ENCODE measurements around the gene MUC15.
"Not testable (repeated sequence)": the region's sequence is repeated elsewhere in the genome, so short reads cannot be mapped to it uniquely, and the experiment has no call there.

MUC15 gene, protein sequence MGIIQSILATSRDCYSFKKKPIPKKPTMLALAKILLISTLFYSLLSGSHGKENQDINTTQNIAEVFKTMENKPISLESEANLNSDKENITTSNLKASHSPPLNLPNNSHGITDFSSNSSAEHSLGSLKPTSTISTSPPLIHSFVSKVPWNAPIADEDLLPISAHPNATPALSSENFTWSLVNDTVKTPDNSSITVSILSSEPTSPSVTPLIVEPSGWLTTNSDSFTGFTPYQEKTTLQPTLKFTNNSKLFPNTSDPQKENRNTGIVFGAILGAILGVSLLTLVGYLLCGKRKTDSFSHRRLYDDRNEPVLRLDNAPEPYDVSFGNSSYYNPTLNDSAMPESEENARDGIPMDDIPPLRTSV

DNA sequence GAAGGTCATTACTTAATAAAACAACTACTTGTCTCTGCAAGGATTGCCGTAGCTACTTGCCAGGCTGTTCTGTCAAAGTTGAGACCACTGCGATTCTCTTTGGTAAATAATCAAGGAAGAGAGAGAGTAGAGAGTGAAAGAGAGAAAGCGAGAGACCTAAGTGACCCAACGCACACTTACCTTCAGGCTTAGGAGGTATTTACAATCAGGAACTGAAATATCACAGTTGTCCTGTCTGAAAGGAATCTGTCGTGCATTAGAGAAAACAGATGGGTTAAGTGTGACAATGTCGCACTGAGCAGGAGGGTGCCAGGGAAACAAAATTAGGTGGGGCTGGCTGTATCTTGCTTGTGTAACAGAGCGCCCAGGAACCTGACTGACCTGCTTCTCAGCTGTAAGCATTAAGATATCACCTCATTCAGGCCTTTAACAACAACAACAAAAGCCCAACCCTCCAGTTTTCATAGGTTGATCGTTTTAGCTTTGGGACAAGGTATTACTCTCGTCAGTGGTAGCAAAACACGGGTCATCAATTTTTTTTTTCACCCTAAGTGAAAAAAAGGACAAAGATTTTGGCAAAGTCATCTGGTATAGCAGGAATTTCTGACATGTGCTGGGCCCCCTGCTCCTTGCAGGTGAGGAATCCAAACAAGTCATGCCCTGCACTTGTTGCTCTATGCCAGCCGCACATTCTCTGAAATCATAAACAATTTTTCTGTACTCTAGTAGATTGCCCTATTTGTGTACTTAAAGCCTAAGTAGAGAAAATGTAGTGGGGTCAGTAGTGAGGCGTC, at the start of gene MUC15:
Gene MUC15 (minus strand): TSS at position 403 of the 794 bp plus-strand sequence. CDS start 5,169 bp downstream, outside the sequence.
- DNase-seq (ENCODE audit: low read depth in 1 of 2, low spot score in 1 of 2): no peak

DNA sequence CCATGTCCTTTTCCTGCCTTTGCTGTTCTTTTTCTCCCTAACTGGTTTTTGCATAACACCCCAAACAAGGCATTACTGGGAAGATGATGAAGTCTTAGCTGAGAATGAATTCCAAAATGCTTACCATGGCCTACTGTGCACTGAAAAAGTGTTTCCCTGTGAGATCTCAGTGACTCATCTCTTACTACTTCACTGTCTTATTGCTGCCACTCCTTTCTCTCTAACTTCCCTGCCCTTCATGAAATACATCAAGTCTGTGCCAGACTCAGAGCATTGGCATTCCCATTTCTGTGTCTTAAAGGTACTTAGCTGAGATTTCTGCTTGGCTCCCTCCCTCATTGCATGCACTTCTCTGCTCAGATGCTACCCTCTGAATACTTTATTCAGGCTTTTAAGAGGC, 49.1 kb upstream of the MUC15 start:
- no peak for DNase-seq (ENCODE audit: low read depth in 1 of 2, low spot score in 1 of 2)

DNA sequence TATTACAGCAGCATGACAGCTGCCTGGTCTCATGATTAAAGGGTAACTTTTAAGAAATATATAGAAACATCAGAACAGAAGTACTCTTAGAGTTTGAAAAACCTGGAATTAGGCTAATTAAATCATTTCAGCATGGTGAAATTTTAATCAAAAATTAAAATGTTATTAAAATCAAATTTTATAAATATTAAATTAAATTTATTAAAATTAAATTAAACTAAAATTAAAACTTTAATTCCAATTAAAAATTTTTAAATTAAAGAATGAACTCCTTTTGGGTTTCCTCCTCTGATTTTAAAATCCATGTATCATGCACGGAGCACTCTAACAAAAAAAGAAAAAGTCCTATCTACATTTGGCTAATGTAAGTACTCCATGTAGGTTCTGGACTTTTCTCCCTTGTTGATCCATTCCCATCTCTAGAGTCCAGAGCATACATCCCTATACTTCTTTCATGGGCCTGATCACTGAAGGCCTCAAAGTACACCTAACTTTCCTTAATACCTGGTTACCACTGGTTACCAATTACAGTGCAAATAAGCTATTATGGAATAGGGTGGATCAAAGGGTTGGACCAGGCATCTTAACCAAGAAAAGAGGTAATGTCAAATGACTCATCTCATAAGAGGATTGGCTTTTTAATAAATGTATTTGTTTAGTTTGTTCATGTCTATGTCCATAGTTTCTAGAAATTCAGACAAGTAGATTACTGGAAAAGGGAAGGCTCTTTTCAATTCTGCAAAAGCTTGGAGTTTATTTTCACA, 48.4 kb upstream of the MUC15 start:
- no peak for DNase-seq (ENCODE audit: low read depth in 1 of 2, low spot score in 1 of 2)

DNA sequence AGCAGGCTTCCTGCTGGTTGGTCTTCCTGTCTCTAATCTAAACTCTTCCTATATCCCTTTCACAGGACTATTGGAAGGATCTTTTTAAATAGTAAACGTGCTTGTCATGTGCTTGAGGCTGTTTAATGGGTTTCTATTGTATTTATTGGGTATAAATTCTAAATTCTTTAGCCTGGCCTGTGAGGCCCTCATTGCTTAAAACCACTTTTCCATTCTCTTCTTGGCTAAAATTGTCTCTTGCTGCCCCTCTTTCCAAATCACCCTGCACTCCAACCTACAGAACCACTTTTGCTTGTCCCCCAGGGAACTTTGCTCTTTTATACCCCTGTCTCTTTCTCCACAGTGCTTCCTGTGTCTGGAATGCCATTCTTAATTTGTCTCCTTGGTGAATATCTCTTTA, 46.4 kb upstream of the MUC15 start:
- DNase-seq (ENCODE audit: low read depth in 1 of 2, low spot score in 1 of 2): no peak

DNA sequence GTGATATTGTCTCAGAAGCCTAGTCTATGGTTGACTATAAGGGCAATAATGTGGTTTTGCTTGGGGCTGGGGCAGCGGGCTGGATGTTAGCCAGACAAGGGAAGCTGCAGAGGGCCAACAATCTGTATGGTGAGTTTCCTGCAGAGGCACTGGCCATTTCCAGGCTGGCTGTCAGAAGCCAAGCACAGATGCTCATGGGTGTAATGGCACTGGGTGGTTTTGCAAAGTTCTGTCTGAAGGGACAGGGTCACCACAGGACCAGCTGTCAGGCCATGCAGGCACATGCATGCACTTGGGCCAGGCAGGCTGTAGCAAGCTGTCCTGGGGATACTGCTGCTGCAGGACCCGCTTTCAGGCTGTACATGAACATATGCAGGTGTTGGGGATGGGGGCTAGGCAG, 41.7 kb upstream of the MUC15 start:
- DNase-seq (ENCODE audit: low read depth in 1 of 2, low spot score in 1 of 2): no peak

DNA sequence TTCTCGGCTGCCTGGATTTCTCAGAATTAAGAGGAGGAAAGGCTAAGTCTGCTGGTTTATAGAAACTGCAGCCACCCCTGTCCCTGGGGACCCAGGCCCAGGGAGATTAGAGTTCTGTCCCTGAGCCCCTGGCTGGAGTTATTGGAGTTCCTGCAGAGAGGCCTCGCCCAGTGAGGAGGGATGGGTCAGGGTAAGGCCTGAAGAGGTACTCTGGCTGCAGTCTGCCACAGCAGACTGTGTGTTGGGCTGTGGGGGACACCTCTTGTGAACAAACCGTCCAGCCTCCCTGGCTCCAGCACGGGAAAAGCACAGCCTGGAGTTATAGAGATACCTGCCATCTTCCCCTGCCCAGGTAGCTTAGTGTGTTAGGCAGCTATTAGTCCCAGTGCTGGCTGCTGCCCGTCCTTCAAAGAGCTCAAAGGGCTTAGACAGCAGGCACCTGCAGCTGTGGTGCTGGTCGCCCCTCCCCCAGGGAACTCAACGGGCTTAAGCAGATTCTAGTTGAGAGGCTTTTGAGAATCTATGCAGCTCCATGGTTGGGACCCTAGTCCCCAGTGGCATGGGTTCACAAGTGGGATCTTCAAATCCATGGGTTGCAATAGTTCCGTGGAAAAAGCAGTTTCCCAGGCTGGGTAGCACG, 36.6 kb upstream of the MUC15 start:
- no peak for DNase-seq (ENCODE audit: low read depth in 1 of 2, low spot score in 1 of 2)

DNA sequence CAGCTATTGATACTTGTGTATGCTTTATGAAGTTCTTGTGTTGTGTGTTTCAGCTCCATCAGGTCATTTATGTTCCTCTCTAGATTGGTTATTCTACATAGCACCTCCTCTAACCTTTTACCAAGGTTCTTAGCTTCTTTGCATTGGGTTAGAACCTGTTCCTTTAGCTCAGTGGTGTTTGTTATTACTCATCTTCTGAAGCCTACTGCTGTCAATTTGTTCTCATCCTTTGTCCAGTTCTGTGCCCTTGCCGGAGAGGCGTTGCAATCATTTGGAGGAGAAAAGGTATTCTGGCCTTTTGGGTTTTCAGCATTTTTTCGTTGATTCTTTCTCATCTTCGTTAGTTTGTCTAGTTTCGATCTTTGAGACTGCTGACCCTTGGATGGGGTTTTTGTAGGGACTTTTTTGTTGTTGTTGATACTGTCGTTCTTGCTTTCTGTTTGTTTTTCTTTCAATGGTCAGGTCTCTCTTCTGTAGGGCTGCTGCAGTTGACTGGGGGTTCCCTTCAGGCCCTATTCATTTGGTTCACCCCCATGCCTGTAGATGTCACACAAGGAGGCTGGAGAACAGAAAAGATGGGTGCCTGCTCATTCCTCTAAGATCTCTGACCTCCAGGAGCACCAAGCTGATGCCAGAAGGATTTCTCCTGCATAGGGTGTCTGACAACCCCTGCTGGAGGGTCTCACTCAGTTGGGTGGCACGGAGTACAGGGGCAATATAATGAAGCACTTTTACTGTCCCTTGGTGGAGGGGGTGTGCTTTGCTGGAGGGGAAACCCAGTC, 35.9 kb upstream of the MUC15 start:
- no peak for DNase-seq (ENCODE audit: low read depth in 1 of 2, low spot score in 1 of 2)

DNA sequence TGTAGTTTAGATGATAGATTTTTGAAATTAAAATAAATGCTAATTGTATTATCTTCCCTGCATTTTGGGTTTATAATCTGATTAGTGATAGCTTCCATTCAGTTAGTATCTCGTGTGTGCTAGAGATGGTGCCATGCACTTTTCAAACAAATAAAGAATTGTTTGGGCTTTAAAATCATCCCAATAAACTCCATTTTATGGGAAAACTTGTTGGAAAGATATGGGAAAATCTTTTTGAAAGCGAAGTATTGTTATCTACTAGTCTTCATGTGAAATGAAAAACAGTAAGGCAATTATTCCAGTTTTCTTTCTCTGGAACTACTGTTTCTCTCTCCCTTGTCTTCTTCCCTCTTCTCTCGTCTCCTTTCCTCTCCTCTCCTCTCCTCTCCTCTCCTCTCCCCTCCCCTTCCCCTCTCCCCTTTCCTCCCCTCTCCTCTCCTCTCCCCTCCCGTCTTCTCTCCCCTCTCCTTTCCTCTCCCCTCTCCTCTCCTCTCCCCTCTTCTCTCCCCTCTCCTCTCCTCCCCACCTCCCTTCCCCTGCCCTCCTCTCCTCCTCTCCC, 27.9 kb upstream of the MUC15 start:
- no peak for DNase-seq (ENCODE audit: low read depth in 1 of 2, low spot score in 1 of 2)

DNA sequence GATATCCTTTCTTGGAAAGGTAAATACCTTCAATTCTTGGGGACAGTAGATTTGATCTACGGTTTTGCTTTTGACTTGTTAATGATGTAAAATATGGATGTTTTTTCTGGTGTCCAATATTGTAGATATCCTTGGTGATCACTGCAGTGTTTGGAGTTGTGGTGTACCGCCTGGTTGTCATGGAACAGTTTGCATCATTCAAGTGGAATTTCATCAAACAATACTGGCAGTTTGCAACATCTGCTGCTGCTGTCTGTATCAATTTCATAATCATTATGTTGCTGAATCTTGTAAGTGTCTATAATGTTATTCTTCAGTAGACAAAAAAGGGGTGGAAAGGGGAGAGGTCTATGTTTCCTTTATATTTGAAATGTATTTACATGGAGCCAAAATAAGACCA, 27.4 kb upstream of the MUC15 start:
- no peak for DNase-seq (ENCODE audit: low read depth in 1 of 2, low spot score in 1 of 2)

DNA sequence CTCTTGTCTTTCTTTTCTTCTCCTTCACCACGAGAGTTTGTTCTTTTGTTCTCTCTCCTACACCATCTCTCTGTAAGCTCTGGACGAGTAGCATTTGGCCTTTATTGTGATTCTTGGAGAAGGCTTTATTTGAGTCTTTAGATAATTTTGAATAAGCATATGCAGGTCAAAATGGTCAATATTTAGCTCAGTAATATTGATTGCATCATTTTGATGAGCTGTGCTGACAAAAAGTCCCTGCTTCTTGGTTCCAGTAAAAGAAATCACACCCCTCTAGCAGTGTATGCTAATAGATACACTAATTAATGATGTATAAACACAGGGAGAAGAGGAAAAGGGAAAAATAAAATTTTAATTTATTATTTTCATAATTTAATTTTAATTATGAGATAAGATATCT, 25.8 kb upstream of the MUC15 start:
- no peak for DNase-seq (ENCODE audit: low read depth in 1 of 2, low spot score in 1 of 2)

DNA sequence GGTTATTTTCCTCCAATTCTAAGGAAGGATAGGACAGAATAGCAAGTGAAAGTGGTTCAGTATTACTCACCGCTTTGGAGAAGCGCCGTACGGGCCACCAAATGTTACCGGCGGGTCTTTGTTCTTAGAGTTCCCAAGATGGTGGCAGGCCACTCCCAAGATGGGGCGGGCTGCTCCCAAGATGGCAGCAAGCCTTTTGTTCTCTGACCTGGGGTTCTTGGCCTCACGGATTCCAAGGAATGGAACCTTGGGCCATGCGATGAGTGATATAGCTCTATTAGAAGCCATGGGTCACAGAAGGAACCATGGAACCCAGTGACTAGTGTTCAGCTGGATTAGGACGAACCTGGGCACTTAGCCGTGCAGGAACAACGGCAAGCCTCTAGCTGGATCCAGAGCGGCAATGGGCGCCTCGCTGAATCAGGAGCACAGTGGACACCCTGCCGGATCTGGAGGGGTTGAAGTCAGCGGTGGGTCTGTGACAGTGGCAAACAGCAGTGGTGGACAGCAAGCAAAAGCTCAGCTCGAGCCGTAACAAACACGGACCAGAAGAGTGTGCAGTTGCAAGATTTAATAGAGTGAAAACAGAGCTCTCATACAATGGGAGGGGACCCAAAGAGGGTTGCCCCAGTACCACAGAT, 25.1 kb upstream of the MUC15 start:
- not testable (repeated sequence) for DNase-seq (ENCODE audit: low read depth in 1 of 2, low spot score in 1 of 2)

DNA sequence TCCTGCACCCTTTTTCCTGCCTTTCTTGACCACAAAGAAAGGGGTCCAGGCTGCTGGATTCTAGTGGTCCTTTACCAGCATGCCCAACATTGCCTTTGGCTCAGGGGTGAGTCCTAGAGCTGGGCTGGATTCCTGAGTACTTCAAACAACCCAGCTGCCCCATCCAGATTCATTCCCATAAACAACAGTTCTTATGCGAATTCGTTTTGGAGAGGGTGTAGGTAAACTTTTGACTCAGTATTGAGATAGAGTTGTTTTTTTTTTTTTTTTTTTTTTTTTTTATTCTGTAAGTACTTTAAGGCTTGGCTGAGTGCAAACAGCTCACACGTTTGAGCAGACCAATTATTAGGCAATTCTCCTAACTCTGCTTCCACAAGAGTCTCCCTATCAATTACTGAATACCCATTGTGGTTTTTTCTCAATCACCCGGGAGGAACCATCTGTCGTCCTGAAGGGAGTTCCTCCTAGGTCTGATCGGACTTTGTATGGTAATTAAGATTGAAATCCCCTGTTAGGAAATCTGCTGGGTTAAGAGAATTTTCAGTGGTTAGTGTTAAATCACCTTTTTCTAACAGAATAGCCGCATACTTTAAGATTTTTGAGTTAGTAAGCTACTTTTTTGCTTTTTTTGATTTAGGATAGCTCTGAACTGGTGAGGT, 23.3 kb upstream of the MUC15 start:
- not testable (repeated sequence) for DNase-seq (ENCODE audit: low read depth in 1 of 2, low spot score in 1 of 2)

DNA sequence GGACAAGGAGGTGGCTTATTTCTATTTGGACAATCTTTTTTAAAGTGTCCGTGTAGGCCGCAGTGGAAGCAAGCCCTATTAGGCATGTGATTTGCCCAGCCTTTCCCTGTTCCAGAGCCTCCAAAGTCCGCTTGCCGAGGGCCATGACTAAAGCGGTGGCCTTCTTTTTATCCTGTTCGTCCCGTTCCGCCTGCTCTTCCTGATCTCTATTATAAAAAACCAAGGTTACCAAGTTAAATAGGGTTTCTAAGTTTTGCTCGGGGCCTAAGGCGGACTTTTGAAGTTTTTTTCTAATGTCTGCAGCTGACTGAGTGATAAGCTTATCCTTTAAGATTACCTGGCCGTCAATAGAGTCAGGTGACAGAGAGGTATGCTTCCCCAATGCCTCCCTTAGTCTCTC, 21.6 kb upstream of the MUC15 start:
- no peak for DNase-seq (ENCODE audit: low read depth in 1 of 2, low spot score in 1 of 2)

DNA sequence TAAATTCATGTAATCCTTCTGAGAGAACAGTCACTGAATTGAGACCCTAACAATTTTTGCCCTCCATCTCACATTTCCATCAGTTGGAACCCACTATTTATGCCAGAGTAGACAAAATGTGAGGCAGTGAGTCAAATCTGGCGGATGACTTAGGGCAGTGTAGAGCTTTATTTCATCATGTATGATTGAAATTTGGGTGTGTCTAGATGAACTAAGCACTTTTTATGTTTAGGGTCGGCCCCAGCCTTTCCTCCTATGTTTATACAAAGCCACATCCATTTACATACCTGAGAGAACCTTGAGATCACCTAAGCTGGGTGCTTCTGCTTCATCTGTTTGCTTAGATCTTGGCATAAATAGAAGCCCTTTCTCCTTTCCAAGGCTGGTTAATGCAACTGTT, 15.0 kb upstream of the MUC15 start:
- DNase-seq (ENCODE audit: low read depth in 1 of 2, low spot score in 1 of 2): no peak

DNA sequence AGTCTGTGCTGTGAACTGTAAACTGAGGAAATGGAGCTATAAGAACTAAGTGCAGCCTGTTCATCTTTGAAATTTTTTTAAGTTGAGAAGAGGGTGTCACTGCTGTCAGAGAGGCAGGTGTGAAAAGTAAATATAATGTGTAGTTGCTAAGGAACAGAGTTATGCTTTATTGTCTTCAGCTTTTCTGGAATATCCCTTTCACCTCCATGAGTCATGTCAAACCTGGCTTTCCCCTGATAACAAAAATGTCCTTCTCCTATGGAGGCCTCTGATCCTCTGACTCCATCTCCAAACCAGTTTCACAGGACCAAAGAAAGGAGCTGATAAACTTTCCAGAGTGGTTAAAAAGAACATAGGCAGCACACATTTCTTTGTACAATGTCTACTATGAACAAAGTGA, 12.8 kb upstream of the MUC15 start:
- DNase-seq (ENCODE audit: low read depth in 1 of 2, low spot score in 1 of 2): no peak

DNA sequence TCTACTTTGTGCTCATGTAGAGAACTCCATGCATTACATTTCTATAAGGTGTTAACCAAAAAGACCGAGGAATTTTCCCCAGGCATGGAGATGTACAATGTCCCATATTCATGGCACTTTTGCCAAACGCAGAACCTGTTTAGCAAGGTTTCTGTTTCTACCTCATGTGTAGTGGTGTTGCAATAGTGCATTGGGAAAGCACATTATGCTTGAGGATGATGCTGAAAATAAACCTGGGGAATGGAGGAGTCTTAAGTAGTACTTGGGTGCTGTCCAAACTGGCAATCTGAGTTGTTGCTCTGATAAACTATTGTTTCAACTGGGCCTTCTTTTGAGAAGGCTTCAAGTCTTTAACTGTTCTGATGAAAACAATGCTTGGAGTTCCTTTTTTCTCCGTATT, 11.5 kb upstream of the MUC15 start:
- DNase-seq (ENCODE audit: low read depth in 1 of 2, low spot score in 1 of 2): no peak

DNA sequence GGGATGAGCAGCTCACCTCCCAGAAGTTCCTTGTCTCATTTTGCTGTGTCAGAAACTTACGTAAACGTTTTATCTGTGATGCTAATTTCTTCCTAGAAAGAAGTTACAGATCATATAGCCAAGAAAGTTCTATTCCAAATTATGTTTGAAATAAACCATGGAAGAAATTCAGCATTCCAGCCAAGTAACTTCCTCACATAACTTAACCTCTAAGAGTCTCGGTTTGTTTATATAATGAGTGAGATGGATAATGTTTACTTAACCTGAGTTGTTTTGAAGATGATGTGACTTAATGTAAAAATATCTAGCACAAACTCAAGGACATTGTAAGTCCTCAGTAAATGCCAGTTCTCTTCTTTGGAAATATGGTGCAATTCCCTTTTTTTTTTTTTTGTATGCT, 8.9 kb upstream of the MUC15 start:
- no peak for DNase-seq (ENCODE audit: low read depth in 1 of 2, low spot score in 1 of 2)

DNA sequence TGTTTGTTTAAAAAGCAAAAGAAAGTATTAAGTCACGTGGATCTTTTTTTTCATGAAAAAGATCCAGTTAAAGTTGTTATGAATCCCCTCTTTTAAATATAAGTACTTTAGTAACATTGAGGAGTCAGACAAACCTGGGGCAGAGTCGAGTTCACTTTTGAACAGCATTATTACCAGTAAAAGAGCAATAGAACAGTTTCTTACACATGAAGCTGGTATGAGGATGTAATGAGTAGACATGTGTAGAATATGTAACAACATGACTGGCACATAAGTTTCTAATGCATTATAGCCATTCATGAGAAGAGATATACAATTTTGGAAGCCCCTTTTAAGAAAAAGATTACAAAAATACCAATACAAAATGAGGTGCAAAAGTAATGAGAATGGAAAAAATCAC, 7.6 kb upstream of the MUC15 start:
- DNase-seq (ENCODE audit: low read depth in 1 of 2, low spot score in 1 of 2): no peak

DNA sequence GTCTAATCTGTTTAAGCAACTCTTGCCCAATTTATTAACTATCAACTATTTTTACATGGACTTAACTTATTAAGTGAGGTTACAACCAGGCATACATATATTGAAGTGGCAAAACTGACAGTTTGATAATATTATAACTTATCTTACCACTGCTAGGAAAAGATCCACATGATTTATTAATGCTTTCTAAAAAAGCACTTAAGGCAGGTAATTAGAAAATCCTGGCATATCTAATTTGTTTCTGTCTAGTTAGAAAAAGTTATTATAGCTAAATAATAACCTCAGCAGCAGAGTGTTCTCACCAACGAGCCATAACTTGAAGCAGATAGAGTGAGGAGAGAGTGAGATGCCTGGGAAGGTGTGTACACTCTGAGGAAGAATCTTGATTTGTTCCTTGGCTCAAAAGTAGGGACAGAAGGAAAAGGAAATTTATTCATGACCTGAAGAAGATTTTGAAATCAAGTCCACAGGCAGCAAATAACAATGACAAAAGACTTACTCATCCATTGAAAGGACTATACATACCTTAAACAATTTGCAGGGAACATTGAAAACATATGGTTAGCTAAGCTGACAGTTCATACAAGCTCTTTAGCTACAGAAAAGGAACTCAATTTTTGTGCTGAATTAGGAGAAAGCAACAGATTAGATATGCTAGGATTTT, 7.1 kb upstream of the MUC15 start:
- no peak for DNase-seq (ENCODE audit: low read depth in 1 of 2, low spot score in 1 of 2)

Data from activated CD4-positive, alpha-beta T cell treated with anti-CD3 and anti-CD28 coated beads, Interleukin-2, amount 50 U/mL, for 24 hours (primary cell).